GM12878 (cell line): ENCODE results near the gene TMC8. TPM values are rescaled to one million over a fixed set of nuclear protein-coding genes. Genes with fewer than 3 reads are reported as not detected.

Source experiments
- BHLHE40 ChIP-seq, 2 experiments: fragments of 450-650 bp in 1 of 2; IDR thresholded peaks; 2 replicates each; pipeline ENCODE4 v1.6.1; 2011 to 2017; ENCODE audit warnings: low read depth in 2 of 2, borderline replicate concordance in 1 of 2, improper control_type of control experiment in 1 of 2, low read length in 1 of 2, mild to moderate bottlenecking in 1 of 2
- CBFB ChIP-seq: IDR thresholded peaks from 2 replicates; pipeline ENCODE4 v1.6.1; 2016; ENCODE audit warnings: antibody characterized with exemption, low read depth
- FOXK2 ChIP-seq: fragments of 450-650 bp; IDR thresholded peaks from 2 replicates; pipeline ENCODE4 v1.6.1; 2017; ENCODE audit warnings: mild to moderate bottlenecking, moderate library complexity
- LARP7 ChIP-seq: fragments of 450-650 bp; IDR thresholded peaks from 2 replicates; pipeline ENCODE4 v1.6.1; 2017; ENCODE audit warnings: mild to moderate bottlenecking
- MEF2B ChIP-seq: fragments of 450-650 bp; IDR thresholded peaks from 2 replicates; pipeline ENCODE4 v1.6.1; 2018; ENCODE audit warnings: mild to moderate bottlenecking, moderate library complexity; ENCODE audit not compliant: partially characterized antibody, poor library complexity, severe bottlenecking
- NR2C2 ChIP-seq: IDR thresholded peaks from 2 replicates; pipeline ENCODE4 v1.6.1; 2011; ENCODE audit warnings: borderline replicate concordance, low read depth; ENCODE audit not compliant: control insufficient read depth, insufficient read length
- NR2F1 ChIP-seq: fragments of 450-650 bp; conservative IDR thresholded peaks from 2 replicates; pipeline ENCODE4 v1.6.1; 2017; ENCODE audit warnings: mild to moderate bottlenecking
- POLR2AphosphoS5 ChIP-seq: IDR thresholded peaks from 2 replicates; pipeline ENCODE4 v1.6.1; 2011; ENCODE audit warnings: mild to moderate bottlenecking, low read length, inconsistent platforms
- POU2F2 ChIP-seq: IDR thresholded peaks from 3 replicates; pipeline ENCODE4 v1.6.1; 2011; ENCODE audit warnings: low read depth, mild to moderate bottlenecking, low read length, borderline replicate concordance
- SP1 ChIP-seq: IDR thresholded peaks from one replicate; pipeline ENCODE4 v1.6.1; 2011; ENCODE audit warnings: low read depth, low read length
- TBL1XR1 ChIP-seq: IDR thresholded peaks from 2 replicates; pipeline ENCODE4 v1.6.1; 2012; ENCODE audit warnings: low read depth, low read length, improper control_type of control experiment
- polyA plus RNA-seq, 11 experiments: library from polyadenylated mRNA; depleted of rRNA in 4 of 11; unstranded in 6 of 11; stranded (reverse) in 5 of 11; fragments of >200 nt; fragmentation: Nextera tagmentation in 4 of 11; fragmentation: Illumina TruSeq in 1 of 11; extraction: Ambion mirVana in 4 of 11; extraction: Trizol in 1 of 11; gene quantifications; 1 replicate in 1 of 11; 2 replicates in 10 of 11; pipeline versions ENCODE4 v1.2.1 to v1.2.3, GENCODE V29; 2011 to 2016; ENCODE audit warnings: inconsistent platforms in 2 of 11, missing spikeins in 2 of 11, low read depth in 1 of 11
- total RNA-seq, 4 experiments: library from RNA; depleted of rRNA in 3 of 4; stranded (reverse); fragments of >200 nt in 3 of 4; fragmentation: Illumina TruSeq in 1 of 4; extraction: Trizol in 1 of 4; gene quantifications; 2 replicates each; pipeline versions ENCODE4 v1.2.1 to v1.2.3, GENCODE V29; 2013 to 2021
- TF ChIP-seq, protein P1 (sequence below): IDR thresholded peaks from 2 replicates; pipeline ENCODE4 v1.6.1; 2012; ENCODE audit warnings: low read depth, low read length, improper control_type of control experiment

The TMC8 gene
- total and polyA plus RNA-seq, 10 of the 15 experiments (the other 5 are each of a cell fraction or from before 2014, with no cell fraction given) = 2.7 to 128 (median 40.0) TPM

DNA sequence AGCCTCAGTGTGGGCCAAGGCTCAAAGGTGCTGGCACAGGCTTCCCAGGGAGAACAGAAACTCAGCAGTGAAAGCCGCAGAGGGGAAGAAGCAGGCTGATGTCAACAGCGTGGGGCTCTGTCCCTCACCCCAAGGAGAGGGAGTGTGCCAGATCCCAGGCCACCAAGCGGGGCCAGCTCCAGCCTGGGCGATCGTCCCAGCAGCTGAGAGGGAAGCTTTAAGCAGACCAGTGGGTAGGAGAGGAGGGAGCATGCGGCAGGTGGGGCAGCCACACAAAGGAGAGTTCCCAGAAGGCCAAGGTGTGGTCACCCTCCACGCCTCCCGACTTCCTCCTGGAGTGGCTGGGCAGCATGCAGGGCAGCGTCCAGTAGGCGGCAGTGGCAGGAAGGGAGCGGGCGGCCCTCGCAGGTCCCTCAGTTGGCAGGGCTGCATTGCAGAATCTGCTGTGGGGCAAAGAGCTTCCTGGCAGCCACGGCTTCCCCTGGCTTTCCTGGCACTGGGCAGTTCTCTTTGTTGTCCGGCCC lies 43.8 kb downstream of the TMC8 start (continued):
- TF ChIP-seq BHLHE40 (IDR thresholded peaks at IDR 0.05; ENCODE audit: borderline replicate concordance in 1 of 2, low read depth in 2 of 2, low read length in 1 of 2) (0 out of 4 replicates have a peak, but pooled peaks of 1 of the 2 experiments have one; percentile 7), MEF2B (peak; percentile 10), CBFB (0 out of 2 replicates have a peak, but pooled peaks have one; percentile 31), POU2F2 (peak; percentile 23; the same call in 1 of the 3 replicates), NR2C2 (no peak), POLR2AphosphoS5 (peak; percentile 90), TBL1XR1 (no peak), NR2F1 (0 out of 2 replicates have a peak, but pooled peaks have one; percentile 25), FOXK2 (no peak), SP1 (peak; percentile 7), LARP7 (peak; percentile 44; the same call in 1 of the 2 replicates)
- TF ChIP-seq, protein P1, sequence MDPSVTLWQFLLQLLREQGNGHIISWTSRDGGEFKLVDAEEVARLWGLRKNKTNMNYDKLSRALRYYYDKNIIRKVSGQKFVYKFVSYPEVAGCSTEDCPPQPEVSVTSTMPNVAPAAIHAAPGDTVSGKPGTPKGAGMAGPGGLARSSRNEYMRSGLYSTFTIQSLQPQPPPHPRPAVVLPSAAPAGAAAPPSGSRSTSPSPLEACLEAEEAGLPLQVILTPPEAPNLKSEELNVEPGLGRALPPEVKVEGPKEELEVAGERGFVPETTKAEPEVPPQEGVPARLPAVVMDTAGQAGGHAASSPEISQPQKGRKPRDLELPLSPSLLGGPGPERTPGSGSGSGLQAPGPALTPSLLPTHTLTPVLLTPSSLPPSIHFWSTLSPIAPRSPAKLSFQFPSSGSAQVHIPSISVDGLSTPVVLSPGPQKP = no peak
